ENCODE results near the gene HOMER2.

- no peak for TF ChIP-seq EZH2 (IDR thresholded peaks at IDR 0.05; ENCODE audit: low read depth, unreplicated experiment)
- no peak for TF ChIP-seq CTCF (conservative IDR thresholded peaks at IDR 0.05; ENCODE audit: low read depth in 2 of 2)
- TF ChIP-seq POLR2AphosphoS5 (IDR thresholded peaks at IDR 0.05; ENCODE audit: low read depth): no peak
- TF ChIP-seq EZH2phosphoT487 (IDR thresholded peaks at IDR 0.05; ENCODE audit: unreplicated experiment): no peak
- no peak for TF ChIP-seq CREB1 (CRISPR knock-in tag; IDR thresholded peaks at IDR 0.05; ENCODE audit: low read depth)
- no peak for TF ChIP-seq REST (IDR thresholded peaks at IDR 0.05; ENCODE audit: unreplicated experiment)
- no peak for TF ChIP-seq JUNB (IDR thresholded peaks at IDR 0.05; ENCODE audit: unreplicated experiment)
- no peak for TF ChIP-seq ETS1 (IDR thresholded peaks at IDR 0.05)
- TF ChIP-seq ZNF462 (CRISPR knock-in tag; IDR thresholded peaks at IDR 0.05): no peak
- TF ChIP-seq NANOG (IDR thresholded peaks at IDR 0.05; ENCODE audit: borderline replicate concordance): no peak
- no peak for TF ChIP-seq ZNF331 (CRISPR knock-in tag; IDR thresholded peaks at IDR 0.05; ENCODE audit: low read depth)
- no peak for TF ChIP-seq ZNF114 (CRISPR knock-in tag; IDR thresholded peaks at IDR 0.05)
- no peak for TF ChIP-seq STAT1 (IDR thresholded peaks at IDR 0.05; ENCODE audit: unreplicated experiment)
Observed at GRCh38 chr15:82880704-82881103, 71.8 kb downstream of the HOMER2 start.

All from GM23338 (cell line).